ENCODE data around the gene YARS2. TPM values are rescaled to one million over a fixed set of nuclear protein-coding genes. Genes with fewer than 3 reads are reported as not detected.

YARS2 gene
- total RNA-seq, 2 experiments from 2014 or later, result 29.3 to 31.8 TPM

GRCh38 chr12:32789916-32790315, 34.2 kb upstream of the YARS2 start:
- Mint-ChIP-seq H3K27ac (no peak overlapping the region), H3K27me3 (peaks cover 8% of the 10 kb centered on the region), H3K4me1 (ENCODE audit: low read depth) (no peaks in the 10 kb centered on the region), H3K9me3 (no peaks in the 10 kb centered on the region), H3K36me3 (ENCODE audit: low read depth) (no peaks in the 10 kb centered on the region), H3K4me3 (no peak overlapping the region)
- ChIA-PET POLR2A (no interaction called here), CTCF (no interaction called here)
- ATAC-seq (no peak), DNase-seq (no peak)
- no peak for TF ChIP-seq CTCF (IDR thresholded peaks at IDR 0.05)
- intact Hi-C loops (cut with micrococcal nuclease), result no loop called here

GRCh38 chr12:32789446-32789845, 33.7 kb upstream of the YARS2 start:
- Mint-ChIP-seq H3K36me3 (ENCODE audit: low read depth) (no peaks in the 10 kb centered on the region), H3K4me3 (no peak overlapping the region), H3K27me3 (peaks cover 8% of the 10 kb centered on the region), H3K4me1 (ENCODE audit: low read depth) (no peaks in the 10 kb centered on the region), H3K9me3 (no peaks in the 10 kb centered on the region), H3K27ac (no peak overlapping the region)
- DNase-seq (no peak), ATAC-seq (no peak)
- ChIA-PET CTCF (no interaction called here), POLR2A (no interaction called here)
- TF ChIP-seq CTCF (IDR thresholded peaks at IDR 0.05), result no peak
- intact Hi-C loops (cut with micrococcal nuclease), result no loop called here

GRCh38 chr12:32788405-32788804, 32.7 kb upstream of the YARS2 start:
- Mint-ChIP-seq H3K36me3 (ENCODE audit: low read depth) (no peaks in the 10 kb centered on the region), H3K27ac (no peak overlapping the region), H3K9me3 (no peaks in the 10 kb centered on the region), H3K4me3 (no peak overlapping the region), H3K4me1 (ENCODE audit: low read depth) (no peaks in the 10 kb centered on the region), H3K27me3 (peaks cover 8% of the 10 kb centered on the region)
- DNase-seq (no peak), ATAC-seq (no peak)
- no peak for TF ChIP-seq CTCF (IDR thresholded peaks at IDR 0.05)
- ChIA-PET POLR2A (no interaction called here), CTCF (no interaction called here)
- intact Hi-C loops (cut with micrococcal nuclease), result no loop called here

GRCh38 chr12:32785557-32785956, 29.9 kb upstream of the YARS2 start:
- no peak for TF ChIP-seq CTCF (IDR thresholded peaks at IDR 0.05)
- ChIA-PET CTCF (no interaction called here), POLR2A (no interaction called here)
- peaks cover 10% of the 10 kb centered on the region for H3K27me3 Mint-ChIP-seq
- no peak overlapping the region for H3K27ac Mint-ChIP-seq
- ATAC-seq (no peak), DNase-seq (no peak)
- H3K9me3 Mint-ChIP-seq, result no peaks in the 10 kb centered on the region
- intact Hi-C loops (cut with micrococcal nuclease), result no loop called here
- no peak overlapping the region for H3K4me3 Mint-ChIP-seq
- no peaks in the 10 kb centered on the region for H3K4me1 Mint-ChIP-seq (ENCODE audit: low read depth)
- H3K36me3 Mint-ChIP-seq (ENCODE audit: low read depth), result no peaks in the 10 kb centered on the region

GRCh38 chr12:32783029-32783428, 27.3 kb upstream of the YARS2 start:
- Mint-ChIP-seq H3K9me3 (no peaks in the 10 kb centered on the region), H3K27ac (no peak overlapping the region), H3K4me3 (no peak overlapping the region), H3K27me3 (peaks cover 19% of the 10 kb centered on the region), H3K36me3 (ENCODE audit: low read depth) (no peaks in the 10 kb centered on the region), H3K4me1 (ENCODE audit: low read depth) (no peaks in the 10 kb centered on the region)
- ChIA-PET CTCF (no interaction called here), POLR2A (no interaction called here)
- ATAC-seq, result no peak
- no peak for TF ChIP-seq CTCF (IDR thresholded peaks at IDR 0.05)
- intact Hi-C loops (cut with micrococcal nuclease), result no loop called here
- no peak for DNase-seq
